GM18858 (cell line): Measurements from ENCODE around the gene MARCHF2.

Experiments used
- ATAC-seq: cut with Tn5 transposase; IDR thresholded peaks from one replicate; pipeline ENCODE4 v1.9.1; 2021; ENCODE audit not compliant: unreplicated experiment

The MARCHF2 gene

GRCh38 chr19:8473648-8474476, 60.8 kb downstream of the MARCHF2 start:
- peak; percentile 43 for ATAC-seq

GRCh38 chr19:8475005-8475404, 61.9 kb downstream of the MARCHF2 start:
- no peak for ATAC-seq

- no peak for ATAC-seq
These were observed 63.4 kb downstream of the MARCHF2 start for GRCh38 chr19:8476524-8476923.

- no peak for ATAC-seq
These were observed 64.8 kb downstream of the MARCHF2 start for GRCh38 chr19:8477889-8478288.

- no peak for ATAC-seq
These were observed 65.5 kb downstream of the MARCHF2 start for GRCh38 chr19:8478598-8478997.

GRCh38 chr19:8481201-8481600, 68.1 kb downstream of the MARCHF2 start:
- no peak for ATAC-seq

- ATAC-seq: no peak
These were observed 68.5 kb downstream of the MARCHF2 start for GRCh38 chr19:8481616-8482015.

GRCh38 chr19:8482696-8483095, 69.6 kb downstream of the MARCHF2 start:
- ATAC-seq: no peak

- ATAC-seq: no peak
These were observed 70.1 kb downstream of the MARCHF2 start for GRCh38 chr19:8483165-8483564.

GRCh38 chr19:8484331-8484894, 71.3 kb downstream of the MARCHF2 start:
- ATAC-seq: no peak

- ATAC-seq: no peak
These were observed 72.7 kb downstream of the MARCHF2 start for GRCh38 chr19:8485561-8486371.

- ATAC-seq: no peak
These were observed 73.6 kb downstream of the MARCHF2 start for GRCh38 chr19:8486661-8487136.

- ATAC-seq: peak; percentile 44
These were observed 74.2 kb downstream of the MARCHF2 start for GRCh38 chr19:8487137-8487851.

- ATAC-seq: no peak
These were observed 75.3 kb downstream of the MARCHF2 start for GRCh38 chr19:8488365-8488764.
